ENCODE results near the gene HSD11B1L. TPM values are rescaled to one million over a fixed set of nuclear protein-coding genes. Genes with fewer than 3 reads are reported as not detected.

HSD11B1L gene
- total RNA-seq, 1 experiment from 2014 or later: 2.4 TPM

- Histone ChIP-seq H3K9me3 (no peaks in the 10 kb centered on the region), H3K4me3 (ENCODE audit: low read depth, low read length) (no peak overlapping the region), H3K4me1 (no peaks in the 10 kb centered on the region), H3K36me3 (ENCODE audit: control insufficient read depth, insufficient read depth, low read length) (peaks cover 5% of the 10 kb centered on the region), H3K27me3 (replicated peaks; ENCODE audit: control insufficient read depth, insufficient read depth, low read length) (no peaks in the 10 kb centered on the region)
- no peak overlapping the region for H3K27ac Mint-ChIP-seq (ENCODE audit: unreplicated experiment)
- no peaks in the 10 kb centered on the region for H3K27me3 Mint-ChIP-seq (ENCODE audit: insufficient read depth, unreplicated experiment)
- BruUV-seq (replicated peaks): no TSS peak
- H3K9me3 Mint-ChIP-seq (ENCODE audit: unreplicated experiment): no peaks in the 10 kb centered on the region
- ChIA-PET POLR2A (interaction anchor here (0.5 kb wide), 2 partner anchors 14 to 148 kb away, joined by 3 to 4 read pairs; no protein-coding TSS in a partner anchor), CTCF (no interaction called here)
- intact Hi-C loops (cut with micrococcal nuclease; ENCODE audit: unreplicated experiment): no loop called here
- DNase-seq: no peak
- no peak overlapping the region for H3K4me3 Mint-ChIP-seq (ENCODE audit: unreplicated experiment)
- H3K36me3 Mint-ChIP-seq (ENCODE audit: insufficient read depth, unreplicated experiment): peaks cover 90% of the 10 kb centered on the region
- TF ChIP-seq CTCF (IDR thresholded peaks at IDR 0.05; ENCODE audit: insufficient read depth in 1 of 2, low read depth in 1 of 2, low read length in 1 of 2, severe bottlenecking in 1 of 2, unreplicated experiment in 1 of 2): no peak
- H3K4me1 Mint-ChIP-seq (ENCODE audit: low read depth, unreplicated experiment): no peaks in the 10 kb centered on the region
Measured at GRCh38 chr19:5703819-5704818, 23.3 kb downstream of the HSD11B1L start.

DNA sequence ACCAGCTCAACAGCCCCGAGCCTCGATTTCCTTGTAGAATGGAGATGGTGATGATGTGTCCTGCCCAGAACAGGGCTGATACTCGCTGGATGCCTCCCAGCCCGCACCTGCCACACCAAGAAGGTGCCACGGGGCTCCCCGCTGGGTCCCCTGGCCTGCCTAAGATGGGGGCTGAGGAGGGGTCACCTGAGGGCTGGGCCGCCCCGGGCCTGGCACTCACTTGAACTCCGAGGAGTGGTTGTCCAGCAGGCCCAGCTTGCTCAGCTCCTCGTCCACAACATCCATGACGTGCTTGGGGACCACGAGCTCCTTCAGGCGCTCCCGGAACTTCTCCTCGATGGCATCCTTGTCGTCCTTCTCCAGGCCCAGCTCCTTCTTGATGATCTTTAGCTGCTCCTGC lies 24.7 kb downstream of the HSD11B1L start:
- no TSS peak for BruUV-seq (replicated peaks)
- ChIA-PET CTCF (no interaction called here), POLR2A (interaction anchor here (0.6 to 0.9 kb wide), 2 partner anchors 16 to 56 kb away, joined by 4 to 5 read pairs; partner anchors contain the start of gene RPL36)

More for the DNA sequence above, 24.7 kb downstream of the HSD11B1L start:
- Histone ChIP-seq H3K9me3 (no peaks in the 10 kb centered on the region), H3K4me1 (no peaks in the 10 kb centered on the region), H3K4me3 (ENCODE audit: low read depth, low read length) (no peak overlapping the region), H3K36me3 (ENCODE audit: control insufficient read depth, insufficient read depth, low read length) (peaks cover 6% of the 10 kb centered on the region), H3K27me3 (replicated peaks; ENCODE audit: control insufficient read depth, insufficient read depth, low read length) (no peaks in the 10 kb centered on the region)
- H3K9me3 Mint-ChIP-seq (ENCODE audit: unreplicated experiment): no peaks in the 10 kb centered on the region
- no peaks in the 10 kb centered on the region for H3K27me3 Mint-ChIP-seq (ENCODE audit: insufficient read depth, unreplicated experiment)
- H3K27ac Mint-ChIP-seq (ENCODE audit: unreplicated experiment): no peak overlapping the region
- H3K36me3 Mint-ChIP-seq (ENCODE audit: insufficient read depth, unreplicated experiment): peaks cover 90% of the 10 kb centered on the region
- no peak for DNase-seq
- H3K4me3 Mint-ChIP-seq (ENCODE audit: unreplicated experiment): no peak overlapping the region
- intact Hi-C loops (cut with micrococcal nuclease; ENCODE audit: unreplicated experiment): no loop called here
- no peak for TF ChIP-seq CTCF (IDR thresholded peaks at IDR 0.05; ENCODE audit: insufficient read depth in 1 of 2, low read depth in 1 of 2, low read length in 1 of 2, severe bottlenecking in 1 of 2, unreplicated experiment in 1 of 2)
- H3K4me1 Mint-ChIP-seq (ENCODE audit: low read depth, unreplicated experiment): no peaks in the 10 kb centered on the region

Measured in Caco-2 (cell line).